H1 (cell line): Measurements from ENCODE around the gene KANSL1L. TPM values are rescaled to one million over a fixed set of nuclear protein-coding genes. Genes with fewer than 3 reads are reported as not detected.

ENCODE experiments used
- CTCF ChIA-PET: fragments of 300-600 bp; sonication (Branson Sonifier 250); formaldehyde crosslinking; loops from one replicate; lab custom pipeline; 2021; ENCODE audit not compliant: partially characterized antibody; lab: Charles Lee
- POLR2A ChIA-PET: fragments of 300-600 bp; sonication (Branson Sonifier 250); formaldehyde crosslinking; loops from one replicate; lab custom pipeline; 2021; ENCODE audit warnings: inconsistent platforms; ENCODE audit not compliant: partially characterized antibody; lab: Charles Lee
- DNase-seq, 2 experiments: peaks; one replicate each; pipeline versions ENCODE4 v3.0.0 to v3.0.0-alpha.2; 2010 to 2022; ENCODE audit warnings: low spot score in 2 of 2, low read depth in 1 of 2, mixed read lengths in 1 of 2
- FAIRE-seq: peaks from 2 replicates; lab custom pipeline; 2011; peaks lifted over from hg19 to GRCh38; lab: Jason Lieb, UNC
- H2AFZ ChIP-seq: 2 replicates; pipeline ENCODE4 v1.8.1; 2012; ENCODE audit warnings: low read length, inconsistent platforms
- H2AK5ac ChIP-seq: 2 replicates; pipeline ENCODE4 v1.6.1; 2013; ENCODE audit warnings: low read depth, low read length
- H2BK120ac ChIP-seq: replicated peaks from 2 replicates; pipeline ENCODE3; 2013; ENCODE audit warnings: low read depth, low read length, inconsistent platforms
- H2BK12ac ChIP-seq: 2 replicates; pipeline ENCODE4 v1.6.1; 2013; ENCODE audit warnings: low read depth, low read length
- H2BK15ac ChIP-seq: 2 replicates; pipeline ENCODE4 v1.6.1; 2013; ENCODE audit warnings: low read length
- H2BK20ac ChIP-seq: 2 replicates; pipeline ENCODE4 v1.6.1; 2013; ENCODE audit warnings: low read length
- H2BK5ac ChIP-seq: 2 replicates; pipeline ENCODE4 v1.6.1; 2013; ENCODE audit warnings: low read depth, low read length
- H3K14ac ChIP-seq: 2 replicates; pipeline ENCODE4 v1.6.1; 2013; ENCODE audit warnings: inconsistent platforms; ENCODE audit not compliant: insufficient read length
- H3K18ac ChIP-seq: 2 replicates; pipeline ENCODE4 v1.6.1; 2013; ENCODE audit warnings: low read length; ENCODE audit errors: extremely low read depth
- H3K23ac ChIP-seq: 2 replicates; pipeline ENCODE4 v1.6.1; 2013; ENCODE audit warnings: inconsistent platforms; ENCODE audit not compliant: insufficient read length
- H3K23me2 ChIP-seq: 2 replicates; pipeline ENCODE4 v1.6.1; 2013; ENCODE audit warnings: low read depth, low read length
- H3K27ac ChIP-seq: 2 replicates; pipeline ENCODE4 v1.6.1; 2011; ENCODE audit warnings: low read depth, low read length, inconsistent platforms
- H3K27me3 ChIP-seq, 4 experiments: replicated peaks in 1 of 4; 1 replicate in 1 of 4; 2 replicates in 3 of 4; pipeline versions ENCODE4 v1.6.1 to v1.8.1; 2011 to 2013; ENCODE audit warnings: low read length in 3 of 4, mild to moderate bottlenecking in 3 of 4, inconsistent platforms in 2 of 4, mixed read lengths in 2 of 4, moderate library complexity in 1 of 4; ENCODE audit not compliant: control insufficient read depth in 3 of 4, insufficient read depth in 3 of 4; ENCODE audit errors: extremely low read depth in 1 of 4
- H3K36me3 ChIP-seq, 4 experiments: 2 replicates each; pipeline versions ENCODE4 v1.6.1 to v1.8.1; 2011 to 2013; ENCODE audit warnings: mild to moderate bottlenecking in 4 of 4, low read length in 3 of 4, moderate library complexity in 2 of 4, control low read depth in 1 of 4, inconsistent platforms in 1 of 4; ENCODE audit not compliant: insufficient read depth in 4 of 4, control insufficient read depth in 2 of 4
- H3K4ac ChIP-seq: replicated peaks from 2 replicates; pipeline ENCODE3; 2013; ENCODE audit warnings: low read length, low read depth, mixed read lengths, inconsistent platforms; ENCODE audit not compliant: insufficient read length
- H3K4me1 ChIP-seq, 4 experiments: replicated peaks in 1 of 4; 1 replicate in 1 of 4; 2 replicates in 3 of 4; pipeline versions ENCODE4 v1.6.1 to v1.8.1; 2011 to 2013; ENCODE audit warnings: low read length in 3 of 4, inconsistent platforms in 2 of 4, mixed read lengths in 1 of 4; ENCODE audit not compliant: insufficient read depth in 4 of 4, control insufficient read depth in 3 of 4
- H3K4me2 ChIP-seq, 2 experiments: 2 replicates each; pipeline versions ENCODE4 v1.6.1 to v1.8.1; 2011 to 2013; ENCODE audit warnings: low read depth in 2 of 2, low read length in 2 of 2, control low read depth in 1 of 2, inconsistent platforms in 1 of 2, mild to moderate bottlenecking in 1 of 2; ENCODE audit not compliant: insufficient read depth in 1 of 2
- H3K4me3 ChIP-seq, 4 experiments: fragments of 200-600, 300-600 bp in 1 of 4; sonication (generic), shearing (Covaris generic), sonication (Bioruptor Twin) in 1 of 4; 2 replicates each; pipeline versions ENCODE4 v1.5.1 to v1.8.1; 2011 to 2016; ENCODE audit warnings: low read length in 4 of 4, low read depth in 3 of 4, control low read depth in 2 of 4, inconsistent platforms in 2 of 4, mild to moderate bottlenecking in 2 of 4, mixed read lengths in 1 of 4, moderate library complexity in 1 of 4; ENCODE audit not compliant: insufficient read depth in 2 of 4; ENCODE audit errors: extremely low read depth in 1 of 4
- H3K56ac ChIP-seq: replicated peaks from 2 replicates; pipeline ENCODE3; 2013; ENCODE audit warnings: low read depth, mild to moderate bottlenecking, mixed read lengths, low read length, inconsistent platforms; ENCODE audit not compliant: insufficient read length
- H3K79me1 ChIP-seq: 2 replicates; pipeline ENCODE4 v1.6.1; 2013; ENCODE audit warnings: low read depth, low read length, control low read depth
- H3K79me2 ChIP-seq, 2 experiments: 2 replicates each; pipeline versions ENCODE4 v1.6.1 to v1.8.1; 2012 to 2013; ENCODE audit warnings: low read length in 2 of 2, mild to moderate bottlenecking in 2 of 2, inconsistent platforms in 1 of 2; ENCODE audit not compliant: insufficient read depth in 2 of 2, control insufficient read depth in 1 of 2
- H3K9ac ChIP-seq, 4 experiments: replicated peaks in 1 of 4; 1 replicate in 1 of 4; 2 replicates in 3 of 4; pipeline versions ENCODE4 v1.6.1 to v1.8.1; 2011 to 2013; ENCODE audit warnings: low read depth in 3 of 4, low read length in 3 of 4, control low read depth in 2 of 4, mild to moderate bottlenecking in 2 of 4, moderate library complexity in 2 of 4, inconsistent platforms in 1 of 4; ENCODE audit errors: extremely low read depth in 1 of 4
- H3K9me3 ChIP-seq, 2 experiments: 2 replicates each; pipeline versions ENCODE4 v1.6.1 to v1.8.1; 2012 to 2013; ENCODE audit warnings: mild to moderate bottlenecking in 2 of 2, moderate library complexity in 2 of 2, control low read depth in 1 of 2, inconsistent platforms in 1 of 2, low read depth in 1 of 2, low read length in 1 of 2, mixed read lengths in 1 of 2; ENCODE audit not compliant: insufficient read depth in 2 of 2
- H4K20me1 ChIP-seq, 2 experiments: replicated peaks in 1 of 2; 2 replicates each; pipeline versions ENCODE3 to v1.8.1; 2011 to 2013; ENCODE audit warnings: inconsistent platforms in 2 of 2, low read length in 2 of 2, mild to moderate bottlenecking in 1 of 2; ENCODE audit not compliant: insufficient read depth in 2 of 2, control insufficient read depth in 1 of 2
- H4K5ac ChIP-seq: 2 replicates; pipeline ENCODE4 v1.6.1; 2013; ENCODE audit warnings: low read length, low read depth, mixed read lengths, inconsistent platforms; ENCODE audit not compliant: insufficient read length
- H4K8ac ChIP-seq: 2 replicates; pipeline ENCODE4 v1.8.0; 2013; ENCODE audit warnings: mild to moderate bottlenecking, moderate library complexity, low read length, inconsistent platforms; ENCODE audit not compliant: insufficient read depth; ENCODE audit errors: extremely low read depth
- H4K91ac ChIP-seq: replicated peaks from 2 replicates; pipeline ENCODE3; 2013; ENCODE audit warnings: low read length, mixed read lengths, inconsistent platforms; ENCODE audit not compliant: insufficient read length
- EP300 ChIP-seq, 2 experiments: IDR thresholded peaks; 1 replicate in 1 of 2; 2 replicates in 1 of 2; pipeline ENCODE4 v1.6.1; 2011 to 2012; ENCODE audit warnings: low read depth in 2 of 2, low read length in 2 of 2, mild to moderate bottlenecking in 2 of 2, borderline replicate concordance in 1 of 2, inconsistent platforms in 1 of 2, moderate library complexity in 1 of 2
- WGBS, 2 experiments: shearing (Covaris generic) in 1 of 2; methylation state at CpG; one replicate each; pipeline versions ENCODE4 v1.1.6 to v1.1.7; 2013 to 2015; ENCODE audit warnings: low lambda C conversion rate in 2 of 2, mixed read lengths in 2 of 2, inconsistent platforms in 1 of 2, low coverage in 1 of 2, missing lambda C conversion rate in 1 of 2; ENCODE audit not compliant: insufficient replicate concordance in 2 of 2, insufficient coverage in 1 of 2, insufficient read length in 1 of 2; ENCODE audit errors: extremely low coverage in 1 of 2, missing lambda C conversion rate in 1 of 2; 5-methylcytosine and 5-hydroxymethylcytosine counted together
- polyA plus RNA-seq, 7 experiments: library from polyadenylated mRNA; depleted of rRNA in 3 of 7; stranded (reverse) in 5 of 7; unstranded in 2 of 7; fragments of >200 nt in 5 of 7; fragments of 200-250 nt in 2 of 7; gene quantifications; 1 replicate in 5 of 7; 2 replicates in 1 of 7; 4 replicates in 1 of 7; pipeline versions ENCODE4 v1.2.1 to v1.2.3, GENCODE V29; 2011 to 2013; ENCODE audit warnings: missing spikeins in 2 of 7, mixed read lengths in 2 of 7
- total RNA-seq: library from RNA; stranded (reverse); fragmentation: NEBNext Ultra II Directional; extraction: Animal tissue kit (Norgen Biotek cat#: 25700); gene quantifications from 2 replicates; pipeline ENCODE4 v1.2.1, GENCODE V29; 2021

KANSL1L gene
- total and polyA plus RNA-seq, 2 of the 8 experiments (the other 6 are each of a cell fraction or from before 2014, with no cell fraction given): 5.4 to 17.2 TPM

GRCh38 chr2:210170196-210170445 lies 1.1 kb downstream of the KANSL1L start:
- H3K9me3 ChIP-seq: no peaks in the 10 kb centered on the region
- H3K9ac ChIP-seq: peak overlapping the region; percentile 78 to 91 (median 81)
- peaks cover 0 to 50% of the 10 kb centered on the region in 2 experiments; a peak in 2 of 4 replicates for H3K79me2 ChIP-seq
- peak overlapping the region; percentile 62 for H2BK5ac ChIP-seq
- H2BK12ac ChIP-seq: peak overlapping the region; percentile 27; the same call in 1 of the 2 replicates
- H2BK15ac ChIP-seq: no peak overlapping the region
- peaks cover 0 to 4% (median 0%) of the 10 kb centered on the region in 4 experiments; a peak in 1 of 7 replicates for H3K4me1 ChIP-seq
- peak overlapping the region; percentile 42 for H3K56ac ChIP-seq
- no peak overlapping the region for H4K8ac ChIP-seq
- no peak for DNase-seq
- H3K4ac ChIP-seq: no peak overlapping the region
- H3K23me2 ChIP-seq: peaks cover 10% of the 10 kb centered on the region
- H4K20me1 ChIP-seq: no peaks in the 10 kb centered on the region
- no peak overlapping the region for H3K23ac ChIP-seq
- H2AK5ac ChIP-seq: no peak overlapping the region
- H2BK20ac ChIP-seq: no peak overlapping the region
- peak overlapping the region; percentile 65 to 80 for H3K4me2 ChIP-seq
- H3K36me3 ChIP-seq: no peaks in the 10 kb centered on the region; a peak in 1 of 8 replicates
- H2BK120ac ChIP-seq: no peak overlapping the region
- no peak overlapping the region for H3K14ac ChIP-seq
- 6% methylated on average over 6 of the region's 6 CpGs; no CpG with 5 or more reads in 1 of the 2 experiments for WGBS, 2 experiments
- H3K27ac ChIP-seq: peak overlapping the region; percentile 74
- H3K18ac ChIP-seq: no peak overlapping the region
- H4K5ac ChIP-seq: peak overlapping the region; percentile 19
- no peak overlapping the region for H4K91ac ChIP-seq
- H2AFZ ChIP-seq: peak overlapping the region; percentile 47; the same call in 1 of the 2 replicates
- no peak for FAIRE-seq
- CTCF ChIA-PET: no interaction called here
- H3K27me3 ChIP-seq: no peaks in the 10 kb centered on the region
- H3K79me1 ChIP-seq: no peaks in the 10 kb centered on the region
- peak overlapping the region; percentile 66 to 86 (median 77) for H3K4me3 ChIP-seq
- POLR2A ChIA-PET: interaction anchor here (1.7 kb wide), 2 partner anchors 11 to 18 kb away, joined by 9 to 11 read pairs; no protein-coding TSS in a partner anchor
- no peak for TF ChIP-seq EP300 (IDR thresholded peaks at IDR 0.05; ENCODE audit: borderline replicate concordance in 1 of 2, low read depth in 2 of 2, low read length in 2 of 2)
